ENCODE measurements around the gene ZNF292. TPM values are rescaled to one million over a fixed set of nuclear protein-coding genes. Genes with fewer than 3 reads are reported as not detected.

Gene ZNF292
- total and polyA plus RNA-seq, 4 donors, result 4.6 to 116 (median 16.5) TPM

DNA sequence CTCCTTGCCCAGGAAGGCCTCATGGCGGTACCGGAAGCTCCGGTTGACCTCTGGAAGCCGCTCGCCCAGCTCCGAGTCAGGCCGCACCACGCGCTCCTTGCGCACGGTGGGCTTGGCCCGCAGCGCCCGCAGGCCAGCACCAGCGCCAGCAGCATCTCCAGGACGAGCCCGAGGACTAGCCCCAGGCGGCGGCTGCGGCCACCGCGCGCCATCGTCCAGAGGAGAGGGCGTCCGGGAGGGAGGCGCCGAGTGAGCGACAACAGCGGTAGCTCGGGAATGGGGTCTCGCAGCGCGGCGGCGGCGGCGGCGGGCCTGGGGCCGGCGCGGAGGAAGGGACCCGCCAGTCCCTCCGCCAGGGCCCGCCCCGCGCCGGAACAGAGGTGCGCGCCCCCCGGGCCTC lies 32.9 kb upstream of the ZNF292 start:
- no peaks in the 10 kb centered on the region for H3K27me3 ChIP-seq (ENCODE audit: control insufficient read depth in 3 of 3, insufficient read depth in 3 of 3, low read length in 2 of 3)
- H3K9me3 ChIP-seq (ENCODE audit: control insufficient read depth in 4 of 4, insufficient read depth in 3 of 4, low read length in 3 of 4), result peaks cover 0 to 9% (median 0%) of the 10 kb centered on the region in 4 donors
- H3K36me3 ChIP-seq (ENCODE audit: control insufficient read depth in 4 of 4, insufficient read depth in 4 of 4, low read length in 4 of 4), result no peaks in the 10 kb centered on the region
- DNase-seq, result no peak
- peaks cover 0 to 1% (median 0%) of the 10 kb centered on the region in 5 donors for H3K4me1 ChIP-seq (ENCODE audit: control insufficient read depth in 5 of 5, insufficient read depth in 5 of 5, low read length in 5 of 5)
- no peak overlapping the region for H3K27ac ChIP-seq (ENCODE audit: low read depth in 1 of 2, low read length in 1 of 2)
- TF ChIP-seq, protein P1, sequence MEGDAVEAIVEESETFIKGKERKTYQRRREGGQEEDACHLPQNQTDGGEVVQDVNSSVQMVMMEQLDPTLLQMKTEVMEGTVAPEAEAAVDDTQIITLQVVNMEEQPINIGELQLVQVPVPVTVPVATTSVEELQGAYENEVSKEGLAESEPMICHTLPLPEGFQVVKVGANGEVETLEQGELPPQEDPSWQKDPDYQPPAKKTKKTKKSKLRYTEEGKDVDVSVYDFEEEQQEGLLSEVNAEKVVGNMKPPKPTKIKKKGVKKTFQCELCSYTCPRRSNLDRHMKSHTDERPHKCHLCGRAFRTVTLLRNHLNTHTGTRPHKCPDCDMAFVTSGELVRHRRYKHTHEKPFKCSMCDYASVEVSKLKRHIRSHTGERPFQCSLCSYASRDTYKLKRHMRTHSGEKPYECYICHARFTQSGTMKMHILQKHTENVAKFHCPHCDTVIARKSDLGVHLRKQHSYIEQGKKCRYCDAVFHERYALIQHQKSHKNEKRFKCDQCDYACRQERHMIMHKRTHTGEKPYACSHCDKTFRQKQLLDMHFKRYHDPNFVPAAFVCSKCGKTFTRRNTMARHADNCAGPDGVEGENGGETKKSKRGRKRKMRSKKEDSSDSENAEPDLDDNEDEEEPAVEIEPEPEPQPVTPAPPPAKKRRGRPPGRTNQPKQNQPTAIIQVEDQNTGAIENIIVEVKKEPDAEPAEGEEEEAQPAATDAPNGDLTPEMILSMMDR (IDR thresholded peaks at IDR 0.05; ENCODE audit: control extremely low read depth, extremely low read depth), result no peak
- ATAC-seq (ENCODE audit: insufficient read depth, low FRiP score), result no peak
- WGBS, 2 donors, result 49 to 60% methylated on average over 49 to 51 of the region's 51 CpGs
- no peak overlapping the region for H3K9ac ChIP-seq (ENCODE audit: insufficient read depth in 1 of 2, low read length in 2 of 2)
- H3K4me3 ChIP-seq, result no peak overlapping the region

DNA sequence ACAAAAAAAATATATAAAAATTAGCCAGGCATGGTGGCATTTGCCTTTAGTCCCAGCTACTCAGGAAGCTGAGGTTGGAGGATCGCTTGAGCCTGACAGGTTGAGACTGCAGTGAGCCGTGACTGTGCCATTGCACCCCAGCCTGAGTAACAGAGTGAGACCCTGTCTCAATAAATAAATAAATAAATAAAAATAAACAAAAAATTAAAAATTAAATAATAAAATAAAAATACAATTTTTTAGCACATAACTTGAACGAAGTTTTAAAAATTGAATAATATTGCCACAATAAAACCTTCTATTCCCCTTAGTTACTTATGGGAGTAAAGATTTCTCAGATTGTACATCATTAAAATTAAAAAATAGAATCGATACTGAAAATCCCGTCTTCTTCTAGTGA lies 31.3 kb upstream of the ZNF292 start:
- DNase-seq (no peak), ATAC-seq (ENCODE audit: insufficient read depth, low FRiP score) (no peak)
- Histone ChIP-seq H3K9ac (ENCODE audit: insufficient read depth in 1 of 2, low read length in 2 of 2) (no peak overlapping the region), H3K27ac (ENCODE audit: low read depth in 1 of 2, low read length in 1 of 2) (no peak overlapping the region), H3K27me3 (ENCODE audit: control insufficient read depth in 3 of 3, insufficient read depth in 3 of 3, low read length in 2 of 3) (no peaks in the 10 kb centered on the region), H3K36me3 (ENCODE audit: control insufficient read depth in 4 of 4, insufficient read depth in 4 of 4, low read length in 4 of 4) (no peaks in the 10 kb centered on the region), H3K4me3 (no peak overlapping the region), H3K4me1 (ENCODE audit: control insufficient read depth in 5 of 5, insufficient read depth in 5 of 5, low read length in 5 of 5) (peaks cover 0 to 1% (median 0%) of the 10 kb centered on the region in 5 donors), H3K9me3 (ENCODE audit: control insufficient read depth in 4 of 4, insufficient read depth in 3 of 4, low read length in 3 of 4) (peaks cover 0 to 9% (median 0%) of the 10 kb centered on the region in 4 donors)
- 97 to 98% methylated on average over 5 of the region's 5 CpGs for WGBS, 2 donors
- TF ChIP-seq, protein P1 (IDR thresholded peaks at IDR 0.05; ENCODE audit: control extremely low read depth, extremely low read depth), result no peak

DNA sequence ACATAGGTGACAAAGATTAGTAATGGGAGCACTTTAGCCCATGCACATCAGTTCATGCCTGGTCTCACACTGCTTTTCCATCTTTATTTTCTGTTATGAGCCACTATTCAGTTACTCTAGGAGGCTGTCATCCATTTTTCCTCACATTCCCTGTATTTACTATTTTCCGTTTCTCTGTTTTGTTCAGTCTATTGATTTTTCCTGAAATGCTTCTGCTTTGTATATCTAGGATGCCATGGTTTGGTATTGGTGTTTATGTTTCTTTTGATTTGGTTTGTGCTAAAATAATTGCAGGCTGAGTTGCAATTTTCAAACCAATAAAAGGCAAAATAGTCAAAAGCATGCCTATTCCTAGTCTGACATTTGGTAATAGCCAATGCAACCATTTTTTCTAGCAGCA lies 28.9 kb upstream of the ZNF292 start:
- peaks cover 0 to 9% (median 0%) of the 10 kb centered on the region in 4 donors for H3K9me3 ChIP-seq (ENCODE audit: control insufficient read depth in 4 of 4, insufficient read depth in 3 of 4, low read length in 3 of 4)
- WGBS, 2 donors, result 45 to 90% methylated on average over 1 of the region's 1 CpG
- no peak overlapping the region for H3K9ac ChIP-seq (ENCODE audit: insufficient read depth in 1 of 2, low read length in 2 of 2)
- H3K4me3 ChIP-seq, result no peak overlapping the region
- no peak overlapping the region for H3K27ac ChIP-seq (ENCODE audit: low read depth in 1 of 2, low read length in 1 of 2)
- H3K4me1 ChIP-seq (ENCODE audit: control insufficient read depth in 5 of 5, insufficient read depth in 5 of 5, low read length in 5 of 5), result peaks cover 0 to 1% (median 0%) of the 10 kb centered on the region in 5 donors
- H3K36me3 ChIP-seq (ENCODE audit: control insufficient read depth in 4 of 4, insufficient read depth in 4 of 4, low read length in 4 of 4), result no peaks in the 10 kb centered on the region
- ATAC-seq (ENCODE audit: insufficient read depth, low FRiP score) (no peak), DNase-seq (no peak)
- TF ChIP-seq, protein P1 (IDR thresholded peaks at IDR 0.05; ENCODE audit: control extremely low read depth, extremely low read depth), result no peak
- H3K27me3 ChIP-seq (ENCODE audit: control insufficient read depth in 3 of 3, insufficient read depth in 3 of 3, low read length in 2 of 3), result no peaks in the 10 kb centered on the region

DNA sequence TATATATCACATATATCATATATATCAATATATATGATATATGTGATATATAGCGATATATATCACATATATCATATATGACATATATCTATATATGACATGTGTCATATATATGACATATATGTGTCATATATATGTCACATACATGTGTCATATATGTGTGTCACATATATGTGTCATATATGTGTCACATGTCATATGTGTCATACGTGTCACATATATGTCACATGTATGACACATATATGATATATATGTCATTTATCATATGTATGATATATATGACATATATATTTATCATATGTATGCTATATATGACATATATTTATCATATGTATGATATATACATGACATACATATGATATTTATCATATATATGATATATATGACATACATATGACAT lies 27.6 kb upstream of the ZNF292 start:
- Histone ChIP-seq H3K36me3 (ENCODE audit: control insufficient read depth in 4 of 4, insufficient read depth in 4 of 4, low read length in 4 of 4) (no peaks in the 10 kb centered on the region), H3K4me3 (no peak overlapping the region), H3K4me1 (ENCODE audit: control insufficient read depth in 5 of 5, insufficient read depth in 5 of 5, low read length in 5 of 5) (no peaks in the 10 kb centered on the region), H3K27me3 (ENCODE audit: control insufficient read depth in 3 of 3, insufficient read depth in 3 of 3, low read length in 2 of 3) (no peaks in the 10 kb centered on the region), H3K9ac (ENCODE audit: insufficient read depth in 1 of 2, low read length in 2 of 2) (no peak overlapping the region), H3K27ac (ENCODE audit: low read depth in 1 of 2, low read length in 1 of 2) (no peak overlapping the region), H3K9me3 (ENCODE audit: control insufficient read depth in 4 of 4, insufficient read depth in 3 of 4, low read length in 3 of 4) (peaks cover 0 to under 1% (median 0%) of the 10 kb centered on the region in 4 donors)
- DNase-seq, result no peak
- no peak for ATAC-seq (ENCODE audit: insufficient read depth, low FRiP score)
- TF ChIP-seq, protein P1 (IDR thresholded peaks at IDR 0.05; ENCODE audit: control extremely low read depth, extremely low read depth), result no peak
- 84 to 91% methylated on average over 2 of the region's 2 CpGs for WGBS, 2 donors
